ENCODE results near the gene KLB. TPM values are rescaled to one million over a fixed set of nuclear protein-coding genes. Genes with fewer than 3 reads are reported as not detected.

KLB gene
- total RNA-seq, 1 donor from 2014 or later: 0.20 TPM

Other genes with a start within 250 kb of the KLB start
- gene WDR19, start 224.4 kb upstream of the KLB start, total RNA-seq: 13.9 and 28.0 TPM in 2 replicates
- 44.2 and 66.7 TPM in 2 replicates for gene RFC1, start 40.6 kb upstream of the KLB start, total RNA-seq
- 2,228 and 2,588 TPM in 2 replicates for gene RPL9, start 52.0 kb downstream of the KLB start, total RNA-seq
- gene LIAS, start 52.1 kb downstream of the KLB start, total RNA-seq: 2.6 and 4.6 TPM in 2 replicates
- gene UGDH, start 120.5 kb downstream of the KLB start, total RNA-seq: 25.5 and 28.2 TPM in 2 replicates
- gene SMIM14, start 231.9 kb downstream of the KLB start, total RNA-seq: 12.6 and 17.7 TPM in 2 replicates

All from lung microvascular endothelial cell (primary cell).